ENCODE results near the gene TCP10L. TPM values are rescaled to one million over a fixed set of nuclear protein-coding genes. Genes with fewer than 3 reads are reported as not detected.

The TCP10L gene
- total and polyA plus RNA-seq, 2 of the 13 experiments (the other 11 are each of a cell fraction or from before 2014, with no cell fraction given) = 0.90 to 2.4 TPM

DNA sequence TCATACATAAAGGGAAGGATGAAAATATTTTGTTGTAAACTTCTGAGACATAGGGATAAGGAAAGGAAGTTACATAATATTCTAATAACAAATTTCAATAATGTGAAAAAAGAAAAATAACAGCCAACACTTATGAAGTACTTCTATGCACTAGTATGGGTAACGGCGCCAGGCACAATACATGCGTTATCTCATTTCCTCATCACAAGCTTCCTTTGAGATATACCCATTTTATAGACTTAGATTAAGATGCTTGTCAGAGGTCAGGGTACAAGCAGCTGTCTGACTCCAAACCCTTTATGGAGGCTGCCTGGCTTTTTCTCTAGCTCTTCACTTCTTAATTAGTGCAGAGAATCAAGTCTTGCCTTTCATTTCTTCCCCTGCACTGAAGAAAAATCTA lies 41.3 kb downstream of the TCP10L start:
- BruUV-seq (replicated peaks) = no TSS peak
- H3K4me1 ChIP-seq (ENCODE audit: insufficient read depth, low read length) = no peaks in the 10 kb centered on the region
- H3K9ac ChIP-seq (ENCODE audit: insufficient read depth, low read depth, low read length) = no peak overlapping the region
- in situ Hi-C loops (cut with HindIII; ENCODE audit: extremely low pct_ligation_motif_present, low pct_unique_long_range_greater_than_20kb) (no loop called here), intact Hi-C loops (cut with micrococcal nuclease; ENCODE audit: unreplicated experiment) (no loop called here)
- DNase-seq (ENCODE audit: low spot score) (no peak), FAIRE-seq (no peak), ATAC-seq (no peak)
- H3K27ac ChIP-seq (ENCODE audit: extremely low read length, insufficient read depth, low read length) = no peak overlapping the region
- no peaks in the 10 kb centered on the region for H3K36me3 ChIP-seq (replicated peaks in 1 of 2; ENCODE audit: control insufficient read depth in 1 of 2, insufficient read depth in 2 of 2, low read length in 2 of 2)
- H3K4me3 ChIP-seq (replicated peaks in 1 of 3; ENCODE audit: insufficient read depth in 1 of 3, low read depth in 2 of 3, low read length in 3 of 3) = no peak overlapping the region
- no peak overlapping the region for H3K4me2 ChIP-seq (ENCODE audit: low read depth, low read length)
- no peaks in the 10 kb centered on the region for H3K79me2 ChIP-seq (ENCODE audit: insufficient read depth, low read length)
- no peak overlapping the region for H2AFZ ChIP-seq (ENCODE audit: low read length)
- ChIA-PET POLR2A (no interaction called here), CTCF (ENCODE audit: low intra/inter-chr PET ratio, low total read pairs) (no interaction called here)
- H3K9me3 ChIP-seq (ENCODE audit: low read length) = no peaks in the 10 kb centered on the region
- no peaks in the 10 kb centered on the region for H4K20me1 ChIP-seq (ENCODE audit: insufficient read depth, low read length)
- WGBS (ENCODE audit: low lambda C conversion rate) = 95% methylated on average over 3 of the region's 3 CpGs
- TF ChIP-seq TBP (CRISPR knock-in tag; IDR thresholded peaks at IDR 0.05) = no peak
- TF ChIP-seq ZNF431 (CRISPR knock-in tag; IDR thresholded peaks at IDR 0.05; ENCODE audit: borderline replicate concordance, low read depth) = no peak
- no peak for TF ChIP-seq ZSCAN29 (CRISPR knock-in tag; conservative IDR thresholded peaks at IDR 0.05)
- no peak for TF ChIP-seq ZNF672 (CRISPR knock-in tag; IDR thresholded peaks at IDR 0.05)
- TF ChIP-seq ZSCAN22 (CRISPR knock-in tag; IDR thresholded peaks at IDR 0.05) = no peak
- no peak for TF ChIP-seq ONECUT2 (CRISPR knock-in tag; IDR thresholded peaks at IDR 0.05)
- TF ChIP-seq, protein P1, sequence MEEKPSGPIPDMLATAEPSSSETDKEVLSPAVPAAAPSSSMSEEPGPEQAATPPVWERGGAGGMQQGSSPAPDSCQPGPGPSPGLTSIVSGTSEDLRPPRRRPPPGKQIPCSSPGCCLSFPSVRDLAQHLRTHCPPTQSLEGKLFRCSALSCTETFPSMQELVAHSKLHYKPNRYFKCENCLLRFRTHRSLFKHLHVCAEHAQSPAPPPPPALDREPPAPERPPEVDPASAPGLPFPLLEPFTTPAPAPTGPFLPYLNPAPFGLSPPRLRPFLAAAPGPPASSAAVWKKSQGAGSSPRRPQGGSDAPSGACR (CRISPR knock-in tag; IDR thresholded peaks at IDR 0.05) = no peak
- no peak for TF ChIP-seq PHF8 (CRISPR knock-in tag; IDR thresholded peaks at IDR 0.05)
- TF ChIP-seq, protein P2, sequence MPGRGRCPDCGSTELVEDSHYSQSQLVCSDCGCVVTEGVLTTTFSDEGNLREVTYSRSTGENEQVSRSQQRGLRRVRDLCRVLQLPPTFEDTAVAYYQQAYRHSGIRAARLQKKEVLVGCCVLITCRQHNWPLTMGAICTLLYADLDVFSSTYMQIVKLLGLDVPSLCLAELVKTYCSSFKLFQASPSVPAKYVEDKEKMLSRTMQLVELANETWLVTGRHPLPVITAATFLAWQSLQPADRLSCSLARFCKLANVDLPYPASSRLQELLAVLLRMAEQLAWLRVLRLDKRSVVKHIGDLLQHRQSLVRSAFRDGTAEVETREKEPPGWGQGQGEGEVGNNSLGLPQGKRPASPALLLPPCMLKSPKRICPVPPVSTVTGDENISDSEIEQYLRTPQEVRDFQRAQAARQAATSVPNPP (CRISPR knock-in tag; IDR thresholded peaks at IDR 0.05) = no peak
- TF ChIP-seq, protein P3, sequence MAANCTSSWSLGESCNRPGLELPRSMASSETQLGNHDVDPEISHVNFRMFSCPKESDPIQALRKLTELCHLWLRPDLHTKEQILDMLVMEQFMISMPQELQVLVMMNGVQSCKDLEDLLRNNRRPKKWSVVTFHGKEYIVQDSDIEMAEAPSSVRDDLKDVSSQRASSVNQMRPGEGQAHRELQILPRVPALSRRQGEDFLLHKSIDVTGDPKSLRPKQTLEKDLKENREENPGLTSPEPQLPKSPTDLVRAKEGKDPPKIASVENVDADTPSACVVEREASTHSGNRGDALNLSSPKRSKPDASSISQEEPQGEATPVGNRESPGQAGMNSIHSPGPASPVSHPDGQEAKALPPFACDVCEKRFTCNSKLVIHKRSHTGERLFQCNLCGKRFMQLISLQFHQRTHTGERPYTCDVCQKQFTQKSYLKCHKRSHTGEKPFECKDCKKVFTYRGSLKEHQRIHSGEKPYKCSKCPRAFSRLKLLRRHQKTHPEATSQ (CRISPR knock-in tag; IDR thresholded peaks at IDR 0.05; ENCODE audit: borderline replicate concordance) = no peak
- no peak for TF ChIP-seq ZNF34 (CRISPR knock-in tag; IDR thresholded peaks at IDR 0.05; ENCODE audit: borderline replicate concordance)
- TF ChIP-seq NFIB (CRISPR knock-in tag; IDR thresholded peaks at IDR 0.05; ENCODE audit: borderline replicate concordance) = no peak
- no peak for TF ChIP-seq ZKSCAN1 (IDR thresholded peaks at IDR 0.05; ENCODE audit: low read length)
- TF ChIP-seq, protein P4, sequence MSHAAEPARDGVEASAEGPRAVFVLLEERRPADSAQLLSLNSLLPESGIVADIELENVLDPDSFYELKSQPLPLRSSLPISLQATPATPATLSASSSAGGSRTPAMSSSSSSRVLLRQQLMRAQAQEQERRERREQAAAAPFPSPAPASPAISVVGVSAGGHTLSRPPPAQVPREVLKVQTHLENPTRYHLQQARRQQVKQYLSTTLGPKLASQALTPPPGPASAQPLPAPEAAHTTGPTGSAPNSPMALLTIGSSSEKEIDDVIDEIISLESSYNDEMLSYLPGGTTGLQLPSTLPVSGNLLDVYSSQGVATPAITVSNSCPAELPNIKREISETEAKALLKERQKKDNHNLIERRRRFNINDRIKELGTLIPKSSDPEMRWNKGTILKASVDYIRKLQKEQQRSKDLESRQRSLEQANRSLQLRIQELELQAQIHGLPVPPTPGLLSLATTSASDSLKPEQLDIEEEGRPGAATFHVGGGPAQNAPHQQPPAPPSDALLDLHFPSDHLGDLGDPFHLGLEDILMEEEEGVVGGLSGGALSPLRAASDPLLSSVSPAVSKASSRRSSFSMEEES (CRISPR knock-in tag; IDR thresholded peaks at IDR 0.05) = no peak
- no peak for TF ChIP-seq ZNF577 (CRISPR knock-in tag; IDR thresholded peaks at IDR 0.05; ENCODE audit: borderline replicate concordance, low read depth)
- no peak for TF ChIP-seq TEAD2 (CRISPR knock-in tag; IDR thresholded peaks at IDR 0.05)
- no peak for TF ChIP-seq NFKB2 (CRISPR knock-in tag; IDR thresholded peaks at IDR 0.05; ENCODE audit: borderline replicate concordance)
- TF ChIP-seq NCOR1 (IDR thresholded peaks at IDR 0.05; ENCODE audit: borderline replicate concordance, low read length) = no peak
- H3K27me3 ChIP-seq (ENCODE audit: control insufficient read depth in 1 of 2, insufficient read depth in 2 of 2, low read length in 2 of 2) = no peaks in the 10 kb centered on the region

Measured in HepG2 (cell line).